Measurements from ENCODE around the gene TAF1.

DNA sequence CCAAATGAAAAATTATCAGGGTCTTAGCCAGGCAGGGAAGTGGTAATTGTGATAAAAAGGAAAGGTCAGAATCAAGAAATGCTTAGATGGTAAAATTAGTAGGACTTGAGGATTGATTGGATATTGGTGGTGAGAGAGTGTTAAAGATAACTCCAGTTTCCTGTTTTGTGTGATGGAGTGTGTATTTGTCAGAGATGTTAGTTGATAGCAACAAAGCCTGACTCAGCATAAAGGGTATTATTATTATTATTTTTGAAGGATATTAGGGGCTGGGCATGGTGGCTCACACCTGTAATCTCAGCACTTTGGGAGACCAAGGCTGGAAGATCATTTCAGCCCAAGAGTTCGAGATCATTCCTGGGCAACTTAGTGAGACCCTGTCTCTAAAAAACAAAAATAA, 143.1 kb downstream of the TAF1 start:
- TF ChIP-seq BRCA1 (CRISPR knock-in tag; IDR thresholded peaks at IDR 0.05) (no peak), HNRNPLL (IDR thresholded peaks at IDR 0.05; ENCODE audit: low read depth, low read length, poor library complexity, severe bottlenecking) (no peak), TARDBP (CRISPR knock-in tag; IDR thresholded peaks at IDR 0.05) (no peak), ZNF383 (CRISPR knock-in tag; IDR thresholded peaks at IDR 0.05; ENCODE audit: borderline replicate concordance) (no peak), JUNB (CRISPR knock-in tag; IDR thresholded peaks at IDR 0.05; ENCODE audit: borderline replicate concordance) (no peak), ZNF274 (CRISPR knock-in tag; IDR thresholded peaks at IDR 0.05) (no peak), GABPA (IDR thresholded peaks at IDR 0.05; ENCODE audit: low read depth, low read length) (no peak), GABPA (CRISPR knock-in tag; IDR thresholded peaks at IDR 0.05; ENCODE audit: low read depth) (no peak), DNMT1 (CRISPR knock-in tag; IDR thresholded peaks at IDR 0.05) (no peak), EP300 (IDR thresholded peaks at IDR 0.05; ENCODE audit: low read depth in 2 of 2, low read length in 2 of 2) (no peak), EP300 (CRISPR knock-in tag; IDR thresholded peaks at IDR 0.05; ENCODE audit: borderline replicate concordance) (no peak), ASH2L (IDR thresholded peaks at IDR 0.05; ENCODE audit: insufficient read length, low read depth, low read length) (no peak), RBM22 (optimal IDR thresholded peaks at IDR 0.05; ENCODE audit: low read length) (no peak), SMC3 (IDR thresholded peaks at IDR 0.05; ENCODE audit: low read length) (no peak), TAF1 (CRISPR knock-in tag; IDR thresholded peaks at IDR 0.05) (no peak), HDAC1 (CRISPR knock-in tag; IDR thresholded peaks at IDR 0.05) (no peak)

Measured in HepG2 (cell line).